ENCODE data around the gene POMC. TPM values are rescaled to one million over a fixed set of nuclear protein-coding genes. Genes with fewer than 3 reads are reported as not detected.

The POMC gene
- total and polyA plus RNA-seq, 2 of the 13 experiments (the other 11 are each of a cell fraction or from before 2014, with no cell fraction given): not detected

DNA sequence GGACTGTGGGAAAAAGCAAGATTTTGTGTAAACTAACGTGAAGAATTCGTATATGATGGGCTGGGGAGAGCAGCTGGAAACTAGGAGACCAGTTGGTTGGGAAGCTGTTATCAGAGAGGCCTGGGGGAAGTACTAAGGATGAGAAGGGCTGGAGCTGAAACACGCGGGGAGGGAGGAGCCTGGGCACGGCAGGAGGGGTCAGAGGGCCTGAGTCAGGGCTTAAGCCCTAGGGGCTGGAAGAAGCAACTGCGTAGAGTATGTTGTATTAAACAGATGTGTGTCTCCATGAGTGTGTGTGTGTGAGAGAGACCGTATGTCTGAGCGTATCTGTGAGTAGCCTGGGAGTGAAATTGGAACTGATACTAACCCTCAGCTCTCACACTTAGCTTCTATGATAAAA, 8.4 kb downstream of the POMC start (continued):
- no peak for TF ChIP-seq ZNF589 (CRISPR knock-in tag; conservative IDR thresholded peaks at IDR 0.05)
- TF ChIP-seq ZBTB26 (CRISPR knock-in tag; IDR thresholded peaks at IDR 0.05; ENCODE audit: borderline replicate concordance): no peak

- CTCF ChIA-PET (ENCODE audit: low intra/inter-chr PET ratio, low total read pairs): no interaction called here
- no peak for ATAC-seq
Measured at GRCh38 chr2:25158096-25158852, 10.1 kb downstream of the POMC start.

More at GRCh38 chr2:25158096-25158852, 10.1 kb downstream of the POMC start:
- H3K9me3 ChIP-seq (ENCODE audit: low read length): no peaks in the 10 kb centered on the region
- H3K36me3 ChIP-seq (replicated peaks in 1 of 2; ENCODE audit: control insufficient read depth in 1 of 2, insufficient read depth in 2 of 2, low read length in 2 of 2): no peaks in the 10 kb centered on the region
- peaks cover 4 to 25% of the 10 kb centered on the region in 2 experiments; a peak in 3 of 5 replicates for H3K27me3 ChIP-seq (ENCODE audit: control insufficient read depth in 1 of 2, insufficient read depth in 2 of 2, low read length in 2 of 2)
- H2AFZ ChIP-seq (ENCODE audit: low read length): no peak overlapping the region
- no peak overlapping the region for H3K9ac ChIP-seq (ENCODE audit: insufficient read depth, low read depth, low read length)
- no peak overlapping the region for H3K27ac ChIP-seq (ENCODE audit: extremely low read length, insufficient read depth, low read length)
- DNase-seq (ENCODE audit: low spot score): no peak
- H4K20me1 ChIP-seq (ENCODE audit: insufficient read depth, low read length): no peaks in the 10 kb centered on the region
- no TSS peak for BruUV-seq (replicated peaks)
- no peak overlapping the region for H3K4me2 ChIP-seq (ENCODE audit: low read depth, low read length)
- no peak for FAIRE-seq
- POLR2A ChIA-PET: no interaction called here
- in situ Hi-C loops (cut with HindIII; ENCODE audit: extremely low pct_ligation_motif_present, low pct_unique_long_range_greater_than_20kb) (no loop called here), intact Hi-C loops (cut with micrococcal nuclease; ENCODE audit: unreplicated experiment) (no loop called here)
- TF ChIP-seq NFE2 (CRISPR knock-in tag; IDR thresholded peaks at IDR 0.05) (no peak), NFATC3 (CRISPR knock-in tag; IDR thresholded peaks at IDR 0.05) (no peak), SRY (CRISPR knock-in tag; IDR thresholded peaks at IDR 0.05) (no peak), ETV5 (CRISPR knock-in tag; IDR thresholded peaks at IDR 0.05; ENCODE audit: borderline replicate concordance) (no peak), NKX3-1 (CRISPR knock-in tag; IDR thresholded peaks at IDR 0.05) (no peak), ZNF382 (CRISPR knock-in tag; IDR thresholded peaks at IDR 0.05; ENCODE audit: borderline replicate concordance) (no peak), POLR2AphosphoS2 (IDR thresholded peaks at IDR 0.05; ENCODE audit: low read depth, low read length) (no peak), TBX2 (CRISPR knock-in tag; IDR thresholded peaks at IDR 0.05; ENCODE audit: borderline replicate concordance) (no peak), UBTF (CRISPR knock-in tag; IDR thresholded peaks at IDR 0.05) (no peak), ZNF780A (CRISPR knock-in tag; IDR thresholded peaks at IDR 0.05) (no peak)
- TF ChIP-seq, protein P1, sequence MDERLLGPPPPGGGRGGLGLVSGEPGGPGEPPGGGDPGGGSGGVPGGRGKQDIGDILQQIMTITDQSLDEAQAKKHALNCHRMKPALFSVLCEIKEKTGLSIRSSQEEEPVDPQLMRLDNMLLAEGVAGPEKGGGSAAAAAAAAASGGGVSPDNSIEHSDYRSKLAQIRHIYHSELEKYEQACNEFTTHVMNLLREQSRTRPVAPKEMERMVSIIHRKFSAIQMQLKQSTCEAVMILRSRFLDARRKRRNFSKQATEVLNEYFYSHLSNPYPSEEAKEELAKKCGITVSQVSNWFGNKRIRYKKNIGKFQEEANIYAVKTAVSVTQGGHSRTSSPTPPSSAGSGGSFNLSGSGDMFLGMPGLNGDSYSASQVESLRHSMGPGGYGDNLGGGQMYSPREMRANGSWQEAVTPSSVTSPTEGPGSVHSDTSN (CRISPR knock-in tag; IDR thresholded peaks at IDR 0.05): no peak
- no peaks in the 10 kb centered on the region for H3K79me2 ChIP-seq (ENCODE audit: insufficient read depth, low read length)
- H3K4me3 ChIP-seq (replicated peaks in 1 of 3; ENCODE audit: insufficient read depth in 1 of 3, low read depth in 2 of 3, low read length in 3 of 3): no peak overlapping the region
- H3K4me1 ChIP-seq (ENCODE audit: insufficient read depth, low read length): no peaks in the 10 kb centered on the region
- WGBS (ENCODE audit: low lambda C conversion rate): 58% methylated on average over 11 of the region's 11 CpGs

Measured in HepG2 (cell line).